Stomach (tissue), 4 donors: ENCODE data around the gene FSTL3.

Experiments used
- CTCF ChIP-seq, 7 experiments: fragments of 450-650 bp in 4 of 7; fragments of 200-600 bp in 3 of 7; sonication (generic) in 3 of 7; IDR thresholded peaks; one replicate each; pipeline ENCODE4 v1.5.1; 2016 to 2019; ENCODE audit warnings: antibody characterized with exemption in 7 of 7, control low read depth in 2 of 7, mild to moderate bottlenecking in 1 of 7
- POLR2AphosphoS5 ChIP-seq, 3 donors: sonication (generic); formaldehyde crosslinking; IDR thresholded peaks; one replicate each; pipeline ENCODE4 v1.6.1; 2016; ENCODE audit warnings: antibody characterized with exemption in 3 of 3

DNA sequence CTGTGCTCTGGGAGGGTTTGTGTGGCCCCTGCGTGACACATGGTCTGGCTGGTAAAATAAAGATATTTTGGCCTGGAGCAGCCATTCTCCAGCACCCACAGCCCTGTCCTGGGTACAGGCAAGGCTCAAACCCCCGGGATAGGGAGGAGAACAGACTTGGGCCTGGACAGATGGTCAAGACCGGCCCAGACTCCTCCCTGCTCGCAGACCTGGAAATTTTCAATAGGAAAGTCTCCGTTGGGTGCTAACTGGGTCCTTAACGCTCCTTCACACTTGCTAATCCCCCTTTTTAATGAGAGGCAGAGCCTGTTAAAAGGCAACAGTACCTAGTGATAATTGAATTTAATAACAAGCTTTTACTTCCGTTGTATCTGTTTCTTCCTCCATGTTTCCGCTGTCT is 35.1 kb downstream of the FSTL3 start:
- no peak for TF ChIP-seq CTCF (IDR thresholded peaks at IDR 0.05)
- no peak for TF ChIP-seq POLR2AphosphoS5 (IDR thresholded peaks at IDR 0.05)
